GM21529 (cell line): ENCODE results near the gene ESYT2.
"Not testable (repeated sequence)": the region's sequence is repeated elsewhere in the genome, so short reads cannot be mapped to it uniquely, and the experiment has no call there.

Experiments used
- ATAC-seq: cut with Tn5 transposase; IDR thresholded peaks from one replicate; pipeline ENCODE4 v1.9.1; 2021; ENCODE audit not compliant: unreplicated experiment

Gene ESYT2

DNA sequence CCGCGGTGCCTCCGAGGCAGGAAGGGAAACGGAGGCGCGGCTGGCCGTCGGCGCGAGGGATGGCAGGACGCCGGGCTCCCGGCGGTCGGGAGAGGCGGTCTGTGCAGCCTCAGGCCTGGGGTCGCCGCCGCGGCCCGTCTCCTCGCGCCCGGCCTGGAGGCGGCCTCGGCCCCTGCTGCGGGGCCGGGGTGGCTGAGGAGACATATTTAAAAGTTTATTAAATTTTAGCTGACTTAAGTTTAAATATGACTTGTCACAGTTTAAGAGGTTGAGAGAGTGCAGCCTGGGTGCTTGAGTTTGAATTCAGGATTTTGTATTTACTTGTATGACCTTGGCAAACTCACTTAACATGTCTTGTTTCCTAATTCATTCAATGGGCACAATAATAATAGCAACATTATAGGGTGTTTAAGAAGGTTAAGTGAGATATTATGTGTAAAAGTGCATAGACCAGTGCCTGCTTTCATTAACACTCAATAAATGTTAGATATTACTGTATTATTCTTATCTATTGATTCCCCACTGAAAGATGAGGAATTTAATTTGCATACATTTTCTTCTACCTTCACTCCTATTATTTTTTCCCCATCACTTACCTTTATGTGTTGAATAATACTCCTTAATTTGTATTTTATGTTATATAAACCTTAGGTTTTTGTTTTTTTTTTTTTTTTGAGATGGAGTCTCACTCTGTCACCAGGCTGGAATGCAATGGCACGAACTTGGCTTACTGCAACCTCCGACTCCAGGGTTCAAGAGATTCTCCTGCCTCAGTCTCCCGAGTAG is 27.8 kb upstream of the ESYT2 start:
- ATAC-seq: peak; percentile 30

DNA sequence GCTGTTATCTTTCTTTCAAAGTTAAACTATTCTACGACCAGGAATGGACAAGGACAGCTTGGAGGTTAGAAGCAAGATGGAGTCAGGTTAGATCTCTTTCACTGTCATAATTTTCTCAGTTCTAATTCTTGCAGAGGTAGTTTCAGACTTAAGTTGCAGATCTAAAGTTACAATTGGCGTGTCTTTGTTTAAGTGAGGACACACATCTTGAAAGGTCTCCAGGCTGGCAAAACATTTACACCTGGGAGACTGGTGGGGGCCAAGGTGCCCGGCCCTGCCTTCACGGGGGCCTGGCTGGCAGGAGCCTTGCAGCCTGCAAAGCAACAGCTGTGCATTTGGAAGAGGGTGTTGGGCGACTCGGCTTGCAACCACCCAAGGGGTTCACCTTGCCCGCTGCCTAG is 25.4 kb upstream of the ESYT2 start:
- no peak for ATAC-seq

DNA sequence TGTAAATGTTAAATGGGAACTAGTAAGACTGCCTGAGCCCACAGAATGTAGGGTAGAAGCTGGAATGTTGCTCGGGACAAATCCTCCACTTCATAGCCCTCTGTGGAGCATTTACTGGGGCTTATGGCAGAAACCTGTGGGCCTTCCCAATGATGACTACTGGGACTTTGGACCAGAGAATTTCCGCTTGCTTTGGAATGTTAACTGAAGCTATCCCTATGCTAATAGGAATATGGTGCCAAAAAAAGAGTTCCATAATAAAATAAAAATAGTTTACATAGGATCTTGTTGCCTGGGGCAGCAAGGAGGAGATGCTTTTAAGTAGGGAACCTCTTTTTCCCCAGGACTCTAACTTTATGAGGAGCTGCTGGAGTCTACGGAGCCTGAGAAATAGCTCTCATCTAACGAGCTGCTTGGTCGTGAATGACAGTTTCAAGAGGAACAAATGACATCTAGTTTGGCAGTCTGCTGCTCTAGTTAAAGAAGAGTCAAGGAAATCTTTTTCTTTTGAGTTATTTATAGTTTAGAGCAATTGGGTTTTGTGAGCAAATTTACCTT is 21.3 kb upstream of the ESYT2 start:
- ATAC-seq: no peak

DNA sequence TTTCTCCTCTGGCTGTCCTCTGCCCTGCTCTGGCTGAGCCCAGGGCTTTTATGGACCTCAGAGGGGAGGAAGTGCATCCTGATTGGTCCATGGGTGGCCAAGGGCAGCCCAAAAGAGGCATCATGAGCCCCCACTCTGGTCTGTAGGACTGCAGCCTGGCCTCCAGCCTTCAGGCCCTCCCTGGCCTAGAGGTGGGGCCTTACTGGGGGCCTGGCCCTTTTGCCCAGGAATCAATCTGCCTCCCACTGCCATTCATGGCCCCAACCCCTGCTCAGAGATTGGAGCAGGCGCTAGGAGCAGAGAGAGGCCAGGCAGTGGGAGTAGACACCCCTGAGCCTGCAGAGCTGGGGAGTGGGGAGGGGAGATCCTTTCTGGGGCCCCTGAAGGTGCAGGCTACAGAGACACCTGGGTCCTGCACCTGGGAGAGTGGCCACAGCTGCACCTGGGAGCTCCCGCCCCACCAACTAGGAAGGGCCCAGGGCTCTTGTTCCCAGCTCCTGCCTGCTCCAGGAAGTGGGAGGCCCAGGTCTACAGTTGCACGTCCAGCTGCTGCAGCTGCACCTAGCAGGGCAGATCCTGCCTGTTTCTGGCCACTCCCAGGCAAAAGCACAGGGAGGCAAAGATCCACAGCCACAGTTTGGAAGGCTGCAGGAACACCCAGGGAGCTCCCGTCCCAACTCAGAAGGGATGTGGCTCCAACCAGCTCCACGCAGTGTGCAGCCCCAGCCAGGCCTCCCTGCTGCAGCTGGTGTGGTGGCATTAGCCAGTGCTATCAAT is 20.6 kb upstream of the ESYT2 start:
- no peak for ATAC-seq

DNA sequence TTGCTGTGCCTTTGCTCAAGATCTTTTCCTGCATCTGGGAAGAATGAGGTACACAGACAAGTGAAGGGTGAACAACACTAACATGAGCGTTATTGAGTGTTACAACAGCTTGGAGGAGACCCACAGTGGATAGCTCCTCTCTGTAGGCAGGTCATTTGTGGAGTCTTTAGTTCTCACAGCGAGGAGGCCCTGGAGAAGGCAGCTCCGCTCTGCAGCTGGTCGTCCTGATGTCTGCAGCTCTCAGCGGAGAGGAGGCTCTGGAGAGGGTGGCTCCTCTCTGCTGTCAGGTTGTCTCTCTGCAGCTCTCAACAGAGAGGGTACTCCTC is 20.1 kb upstream of the ESYT2 start:
- no peak for ATAC-seq

DNA sequence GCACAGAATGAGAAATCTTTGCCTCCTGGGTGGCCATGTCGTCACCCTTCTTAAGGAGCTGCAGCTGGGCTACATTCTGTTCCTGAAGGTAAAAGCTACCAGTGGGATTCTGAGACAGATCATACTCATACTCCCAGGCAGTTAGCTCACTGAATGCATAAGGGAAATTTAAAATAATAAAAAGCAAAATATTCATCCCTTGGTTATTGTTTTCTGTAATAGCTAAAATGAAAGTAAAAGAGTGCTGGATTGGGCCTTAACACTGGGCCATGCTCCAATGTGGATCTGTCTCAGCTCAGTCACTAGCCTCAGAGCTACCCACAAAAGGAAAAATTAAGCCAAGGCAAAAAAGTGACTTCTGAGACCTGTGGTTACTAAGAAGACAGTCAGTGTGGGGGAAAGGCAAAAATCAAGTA is 18.1 kb upstream of the ESYT2 start:
- no peak for ATAC-seq

DNA sequence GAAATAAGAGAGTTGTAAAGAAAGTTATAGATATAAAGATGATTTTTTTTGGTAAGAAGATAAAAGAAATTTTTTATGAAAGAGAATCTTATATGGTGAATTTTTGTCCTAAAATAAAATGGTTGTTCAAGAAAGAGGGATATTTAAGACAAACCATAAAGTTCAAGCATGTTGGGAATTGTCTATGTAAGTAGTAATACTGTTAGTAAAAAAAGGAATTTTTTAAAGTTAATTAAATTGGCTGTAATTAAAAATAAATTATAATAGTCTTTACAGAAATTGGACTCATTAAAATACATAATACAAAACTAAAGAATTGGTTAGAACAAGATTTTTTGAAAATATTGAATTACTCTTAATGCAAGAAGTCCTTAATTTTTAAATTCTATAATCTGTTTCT is 17.0 kb upstream of the ESYT2 start:
- ATAC-seq: no peak

DNA sequence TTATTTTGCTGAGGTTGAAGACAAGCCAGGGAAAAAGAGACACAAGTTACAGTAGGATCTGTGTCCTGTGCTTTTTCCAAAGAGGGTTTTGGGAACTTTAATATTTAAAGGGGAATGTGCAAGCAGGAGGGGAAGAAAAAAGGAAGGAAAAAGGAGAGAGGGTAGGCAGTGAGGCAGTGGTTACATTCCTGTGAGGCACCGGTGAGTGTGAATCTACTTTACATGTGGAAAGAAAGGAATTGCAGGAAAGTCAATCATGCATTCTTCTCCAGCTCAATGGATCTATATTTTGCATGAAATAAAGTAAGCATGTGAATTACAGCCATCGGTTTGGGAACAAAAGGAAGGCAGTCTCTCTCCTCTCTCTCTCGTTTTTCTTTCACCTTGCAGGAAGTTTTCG is 14.5 kb upstream of the ESYT2 start:
- ATAC-seq: no peak

DNA sequence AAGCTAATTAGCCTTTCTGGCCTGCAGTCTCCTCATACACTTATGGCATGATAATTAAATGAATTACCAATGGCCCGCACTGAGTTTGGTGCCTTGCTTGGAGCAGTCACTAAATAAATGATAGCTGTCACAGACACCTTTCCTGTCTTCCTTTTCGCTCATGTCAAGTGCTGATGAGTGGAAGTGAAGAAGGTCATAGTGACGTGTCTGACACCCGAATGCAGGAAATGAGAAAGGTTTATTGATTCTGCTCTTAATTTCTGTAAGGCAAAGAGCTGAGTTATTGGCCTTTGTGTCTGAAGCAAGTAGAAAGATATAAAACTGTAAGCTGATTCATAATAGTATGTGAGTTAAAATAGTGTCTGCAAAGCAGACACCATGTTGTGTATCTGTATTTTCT is 13.2 kb upstream of the ESYT2 start:
- ATAC-seq: no peak

DNA sequence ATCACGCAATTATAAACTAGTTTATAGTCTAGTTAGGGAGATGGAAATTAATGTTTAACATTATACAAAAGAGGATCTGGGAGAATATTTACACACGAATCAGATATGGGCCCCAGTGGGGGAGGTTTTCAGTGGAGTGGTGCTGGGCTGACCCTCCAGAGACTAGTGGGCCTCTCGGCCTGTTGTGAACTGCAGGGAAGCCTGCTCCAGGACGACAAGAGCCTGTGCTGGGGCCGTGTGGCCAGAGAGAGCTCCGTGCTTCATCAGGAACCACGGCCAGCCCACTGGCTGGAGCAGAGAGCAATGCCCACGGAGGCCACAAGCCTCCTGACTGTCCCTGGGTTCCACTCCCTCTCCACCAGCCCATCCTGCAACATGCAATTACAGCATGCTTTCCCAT is 11.3 kb upstream of the ESYT2 start:
- no peak for ATAC-seq

DNA sequence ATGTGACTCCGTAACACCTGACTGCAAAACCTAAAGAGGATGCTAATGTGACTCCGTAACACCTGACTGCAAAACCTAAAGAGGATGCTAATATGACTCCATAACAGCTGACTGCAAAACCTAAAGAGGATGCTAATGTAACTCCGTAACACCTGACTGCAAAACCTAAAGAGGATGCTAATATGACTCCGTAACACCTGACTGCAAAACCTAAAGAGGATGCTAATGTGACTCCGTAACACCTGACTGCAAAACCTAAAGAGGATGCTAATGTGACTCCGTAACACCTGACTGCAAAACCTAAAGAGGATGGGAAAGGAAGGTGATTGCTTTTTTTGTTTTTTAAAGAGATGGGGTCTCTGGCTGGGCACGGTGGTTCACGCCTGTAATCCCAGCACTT is 9.9 kb upstream of the ESYT2 start:
- ATAC-seq: not testable (repeated sequence)

DNA sequence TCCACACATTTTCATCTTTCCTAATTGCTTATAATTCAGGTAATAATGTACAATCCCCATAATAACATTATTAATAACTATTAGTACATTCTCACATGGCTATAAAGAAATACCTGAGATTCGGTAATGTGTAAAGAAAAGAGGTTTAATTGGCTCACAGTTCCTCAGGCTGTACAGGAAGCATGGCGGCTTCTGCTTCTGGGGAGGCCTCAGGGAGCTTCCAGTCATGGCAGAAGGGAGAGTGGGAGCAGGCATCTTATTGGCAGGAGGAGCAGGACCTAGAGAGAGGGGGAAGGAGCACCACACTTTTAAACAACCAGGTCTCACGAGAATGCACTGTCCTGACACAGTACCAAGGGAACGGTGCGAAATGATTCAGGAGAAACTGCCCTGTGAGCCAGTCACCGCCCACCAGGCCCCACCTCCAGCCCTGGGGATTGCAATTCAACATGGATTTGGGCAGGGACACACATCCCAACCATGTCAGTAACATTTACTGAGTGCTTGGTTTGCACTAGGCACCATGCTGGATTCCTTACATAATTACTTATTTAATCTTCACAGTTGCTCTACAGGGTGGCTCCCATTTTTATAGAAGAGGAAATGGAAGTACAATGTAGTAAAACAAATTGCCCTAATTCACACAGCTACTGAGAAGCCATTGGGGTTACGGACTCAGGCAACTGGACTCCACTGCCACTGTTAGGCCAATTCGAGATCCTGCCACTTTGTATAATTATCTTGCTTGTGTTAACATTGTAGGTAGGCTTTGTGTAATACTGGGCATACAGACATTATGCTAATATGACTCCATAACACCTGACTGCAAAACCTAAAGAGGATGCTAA is 8.7 kb upstream of the ESYT2 start:
- no peak for ATAC-seq

DNA sequence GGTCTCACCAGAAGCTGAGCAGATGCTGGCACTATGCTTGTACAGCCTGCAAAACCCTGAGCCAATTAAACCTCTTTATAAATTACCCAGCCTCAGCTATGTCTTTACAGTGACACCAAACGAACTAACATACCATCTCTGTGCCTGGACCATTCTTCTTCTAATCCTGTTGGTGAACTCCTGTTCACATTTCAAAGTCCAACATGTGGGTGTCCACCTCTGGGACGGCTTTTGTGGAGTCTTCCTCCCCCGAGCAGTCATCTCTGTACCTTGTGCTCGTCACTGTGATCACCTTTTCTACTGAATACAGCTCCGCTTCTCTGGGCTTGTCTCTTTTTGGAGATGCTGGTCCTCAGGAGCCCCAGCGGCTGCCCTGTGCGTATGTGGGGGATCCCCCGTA is 7.4 kb upstream of the ESYT2 start:
- no peak for ATAC-seq

DNA sequence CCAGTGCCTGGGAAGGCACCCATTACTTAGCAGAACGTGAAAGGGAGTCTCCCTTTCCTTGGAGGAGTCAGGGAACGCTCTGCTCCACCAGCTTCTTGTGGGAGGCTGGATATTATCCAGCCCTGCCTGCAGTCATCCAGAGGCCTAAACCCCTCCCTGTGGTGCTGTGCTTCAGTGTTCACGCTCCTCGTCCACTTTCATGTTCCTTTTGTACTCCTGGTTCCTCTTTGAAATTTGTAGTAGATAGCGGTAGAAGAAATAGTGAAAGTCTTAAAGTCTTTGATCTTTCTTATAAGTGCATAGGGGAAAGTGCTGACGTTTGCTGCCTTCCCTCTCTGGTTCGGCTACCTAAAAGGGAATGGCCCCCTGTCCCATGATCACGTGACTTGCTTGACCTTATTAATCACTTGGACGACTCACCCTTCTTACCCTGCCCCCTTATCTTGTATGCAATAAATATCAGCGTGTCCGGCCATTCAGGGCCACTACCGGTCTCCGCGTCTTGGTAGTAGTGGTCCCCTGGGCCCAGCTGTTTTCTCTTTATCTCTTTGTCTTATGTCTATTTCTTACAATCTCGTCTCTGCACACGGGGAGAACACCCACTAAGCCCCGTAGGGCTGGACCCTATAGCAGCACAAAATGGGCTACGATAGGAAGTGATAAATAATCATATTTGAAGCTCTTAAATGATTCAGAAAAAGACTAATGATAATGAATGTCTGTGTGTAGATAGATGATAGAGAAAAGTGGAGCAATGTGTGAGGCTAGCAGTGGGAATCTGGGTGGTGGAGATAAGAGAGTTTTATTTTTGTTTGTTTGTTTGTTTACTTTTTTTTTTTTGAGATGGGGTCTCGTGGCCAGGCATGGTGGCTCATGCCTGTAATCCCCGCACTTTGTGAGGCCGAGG is 5.8 kb upstream of the ESYT2 start:
- no peak for ATAC-seq

DNA sequence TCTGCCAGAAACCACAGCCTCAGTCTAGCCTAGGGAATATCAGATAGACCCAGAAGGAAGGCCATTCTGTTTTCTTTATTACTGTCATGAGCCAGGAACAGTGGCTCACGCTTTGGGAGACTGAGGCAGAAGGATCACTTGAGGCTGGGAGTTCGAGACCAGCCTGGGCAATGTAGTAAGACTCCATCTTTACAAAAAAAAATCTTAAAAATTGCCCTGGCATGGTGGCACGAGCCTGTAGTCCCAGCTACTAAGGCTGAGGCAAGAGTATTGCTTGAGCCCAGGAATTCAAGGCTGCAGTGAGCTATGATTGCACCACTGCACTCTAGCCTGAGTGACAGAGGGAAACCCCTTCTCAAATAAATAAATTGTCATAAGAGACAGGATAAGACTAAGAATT is 3.7 kb upstream of the ESYT2 start:
- ATAC-seq: no peak

DNA sequence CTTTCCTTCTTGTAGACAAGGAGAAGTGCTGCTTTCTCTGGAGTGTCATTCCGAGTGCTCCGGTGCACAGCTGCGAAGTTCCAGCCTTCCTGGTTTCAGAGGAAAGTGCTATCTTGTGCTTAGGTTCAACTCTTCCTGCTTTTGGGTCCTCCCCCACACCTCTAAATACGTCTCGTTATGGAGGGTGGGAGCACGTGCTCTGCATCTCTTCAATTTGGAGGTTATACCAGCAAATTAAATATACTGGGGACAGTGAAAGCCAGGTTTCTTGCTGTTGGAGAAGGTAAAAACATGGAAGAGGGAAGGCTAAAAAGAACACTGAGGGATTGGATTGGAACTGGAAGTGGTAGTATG is 2.4 kb upstream of the ESYT2 start:
- ATAC-seq: no peak

DNA sequence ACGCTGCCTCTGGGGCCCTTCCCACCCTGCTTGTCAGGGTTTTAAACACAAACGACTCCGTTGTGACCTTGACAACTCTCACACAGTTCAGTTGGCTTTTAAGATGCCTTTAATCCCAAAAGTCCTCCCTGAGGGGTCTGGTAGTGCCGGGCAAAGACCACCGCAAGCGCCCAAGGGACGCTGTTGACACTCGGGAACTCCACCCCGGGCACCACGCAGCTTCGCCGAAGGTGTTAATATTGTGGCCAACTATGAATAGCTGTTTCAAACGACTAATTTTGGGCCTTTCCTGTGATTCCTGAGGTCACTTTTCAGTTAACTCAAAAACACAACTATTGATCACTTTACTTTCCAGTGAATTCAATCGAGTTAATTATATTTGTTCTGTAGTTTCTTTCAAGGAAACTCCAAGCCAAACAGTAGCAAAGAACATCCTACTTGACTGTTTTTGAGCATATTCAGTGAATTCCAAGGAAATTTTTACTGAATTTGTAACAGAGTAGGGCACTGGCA is 958 bp upstream of the ESYT2 start:
- no peak for ATAC-seq

DNA sequence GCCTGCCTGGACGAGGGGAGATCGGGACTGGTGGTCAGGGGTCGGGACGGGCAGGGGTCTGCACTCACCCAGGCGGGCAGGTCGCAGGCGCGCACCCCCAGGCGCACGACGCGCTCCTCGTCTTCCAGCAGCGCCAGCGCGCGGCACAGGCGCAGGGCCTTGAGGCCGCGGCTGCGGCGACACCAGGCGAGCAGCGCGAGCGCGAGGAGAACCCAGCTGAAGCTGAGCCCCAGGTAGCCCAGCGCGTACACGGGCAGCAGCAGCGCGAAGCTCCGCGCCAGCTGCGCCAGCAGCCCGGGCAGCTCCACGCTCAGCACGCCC is 328 bp downstream of the ESYT2 start:
- ATAC-seq: peak; percentile 53

DNA sequence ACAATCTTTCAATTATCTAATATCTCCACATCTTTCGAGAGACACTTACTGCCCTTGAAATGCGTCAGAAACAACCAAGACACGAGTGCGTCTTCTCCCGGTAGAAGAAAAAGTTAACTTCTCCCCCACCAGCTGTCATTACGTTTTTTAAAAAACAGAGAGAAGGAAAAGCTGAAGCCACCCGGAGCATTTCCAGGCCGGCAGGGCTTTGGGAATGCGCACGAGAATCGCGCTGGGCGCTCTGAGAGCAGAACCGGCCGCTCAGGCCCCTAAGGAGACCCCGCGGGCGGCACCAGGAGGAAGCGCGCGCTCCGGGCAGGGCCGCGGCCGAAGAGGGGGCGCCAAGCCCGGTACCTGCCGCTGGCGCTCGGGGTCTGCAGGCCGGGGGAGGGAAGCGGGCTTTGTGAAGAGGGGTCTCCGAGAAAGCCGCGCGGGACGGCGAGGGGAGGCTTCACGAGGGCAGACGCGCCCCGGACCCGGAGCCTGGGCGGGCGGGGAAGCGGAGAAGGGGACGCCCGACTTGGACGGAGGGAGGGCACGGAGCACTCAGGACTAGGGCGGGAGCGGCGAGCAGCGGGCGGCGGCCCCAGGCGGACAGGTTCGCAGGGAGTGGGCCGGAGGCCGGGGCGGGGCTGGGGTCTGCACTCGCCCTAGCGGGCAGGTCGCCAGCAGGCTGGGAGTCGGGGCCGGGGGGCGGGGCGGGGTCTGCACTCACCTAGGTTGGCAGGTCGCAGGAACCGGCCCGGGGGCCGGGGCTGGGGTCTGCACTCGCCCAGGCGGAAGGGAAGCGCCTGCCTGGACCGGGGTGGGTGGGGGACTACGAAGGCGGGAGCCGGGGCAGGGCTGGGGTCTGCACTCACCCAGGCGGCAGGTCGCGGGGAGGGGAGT is 932 bp downstream of the ESYT2 start:
- peak; percentile 6 for ATAC-seq
